Heart right ventricle (tissue), 16 donors: ENCODE data around the gene FOXF2. TPM values are rescaled to one million over a fixed set of nuclear protein-coding genes. Genes with fewer than 3 reads are reported as not detected.

Experiments used
- ATAC-seq, 8 donors: fragments of 200-7000 bp; cut with Tn5 transposase; one replicate each; pipeline ENCODE4 v1.9.1; 2020; ENCODE audit warnings: mild to moderate bottlenecking in 8 of 8, moderate library complexity in 8 of 8, moderate number of reproducible peaks in 1 of 8
- DNase-seq, 2 donors: peaks; one replicate each; pipeline ENCODE4 v3.0.0-alpha.2; 2020
- H3K27ac ChIP-seq, 10 donors: fragments of 200-600 bp; sonication (generic) in 2 of 10; one replicate each; pipeline versions ENCODE4 v1.5.0 to v1.8.0; 2020 to 2022; ENCODE audit warnings: mild to moderate bottlenecking in 3 of 10
- H3K27me3 ChIP-seq, 7 donors: fragments of 200-600 bp; one replicate each; pipeline ENCODE4 v1.8.0; 2021 to 2022; ENCODE audit warnings: mild to moderate bottlenecking in 2 of 7
- H3K36me3 ChIP-seq, 9 donors: fragments of 200-600 bp; sonication (generic) in 1 of 9; one replicate each; pipeline versions ENCODE4 v1.5.0 to v1.8.0; 2020 to 2022; ENCODE audit warnings: mild to moderate bottlenecking in 2 of 9
- H3K4me1 ChIP-seq, 9 donors: fragments of 200-600 bp; sonication (generic) in 1 of 9; one replicate each; pipeline versions ENCODE4 v1.5.0 to v1.8.0; 2020 to 2022; ENCODE audit warnings: mild to moderate bottlenecking in 4 of 9
- H3K4me3 ChIP-seq, 10 donors: fragments of 200-600 bp; sonication (generic) in 2 of 10; one replicate each; pipeline versions ENCODE4 v1.5.0 to v1.8.0; 2020 to 2022; ENCODE audit warnings: mild to moderate bottlenecking in 7 of 10, moderate library complexity in 2 of 10
- H3K9me3 ChIP-seq, 11 donors: fragments of 200-600 bp in 10 of 11; sonication (generic) in 2 of 11; one replicate each; pipeline versions ENCODE4 v1.5.0 to v1.8.0; 2013 to 2022; ENCODE audit warnings: mild to moderate bottlenecking in 2 of 11, control low read depth in 1 of 11, moderate library complexity in 1 of 11
- CTCF ChIP-seq, 9 donors: fragments of 200-600 bp; sonication (generic) in 2 of 9; IDR thresholded peaks; one replicate each; pipeline versions ENCODE4 v1.5.0 to v1.8.0; 2021 to 2022; ENCODE audit warnings: antibody characterized with exemption in 9 of 9, mild to moderate bottlenecking in 5 of 9, moderate library complexity in 1 of 9
- WGBS, 2 donors: extraction: QIAGEN DNeasy Blood & Tissue Kit; methylation state at CpG; one replicate each; pipeline ENCODE4 v1.1.7; 2013; ENCODE audit warnings: inconsistent platforms in 1 of 2; 5-methylcytosine and 5-hydroxymethylcytosine counted together
- intact Hi-C, 10 donors: fragments of 100-400 bp; cut with DNase I; formaldehyde crosslinking; loops; one replicate each; pipeline versions ENCODE4 v1.11.1 to v1.14.2; 2022
- polyA plus RNA-seq, 2 donors: library from polyadenylated mRNA; stranded (reverse); fragments of 200-250 nt; gene quantifications; one replicate each; pipeline ENCODE4 v1.2.3, GENCODE V29; 2013
- total RNA-seq, 10 donors: library from RNA; stranded (reverse); fragmentation: NEBNext Ultra II Directional in 3 of 10; extraction: Animal tissue kit (Norgen Biotek cat#: 25700) in 3 of 10; gene quantifications; one replicate each; pipeline versions ENCODE4 v1.2.1 to v1.2.4, GENCODE V29; 2021 to 2023
- donor health status: Arrhythmogenic right ventricular cardiomyopathy.
- donor health status: ischemic (EF 13 %, LVEDD 7.1; RV severe dilation, severe dysfunction).
- donor health status: healthy with polysubstance abuse.
- donor health status: DM: no; HTN: yes; CAD: no.
- donor health status: DM: no; HTN: no; CAD: no.
- donor health status: ischemic (EF 25% LVEDD 6.9; RV normal size, moderate dysfunction).
- donor health status: ischemic (EF 25% LVEDD 5.7; RV mildly dilated, moderate dysfunction).
- donor health status: healthy.
- donor health status: DM: yes; HTN: yes; CAD: no.
- donor health status: Ischemic cardiomyopathy.
- donor health status: ischemic (EF 35%, LVEDD 5.7; RV mildly dilated, moderate dysfunction).
- donor health status: nonischemic (EF 11% LVEDD 7.7; RV severe dilation, severe dysfunction).
- donor health status: DM: yes; HTN: yes; CAD: no.
- donor health status: PGD.
- donor health status: ischemic (EF 29% LVEDD 5.4; RV normal size, mild dysfunction).
- donor health status: nonischemic (EF 23%, LVEDD 6.1; RV moderate dilation, normal function).

The FOXF2 gene
- total and polyA plus RNA-seq, 12 donors = 0.10 to 0.18 (median 0.15) TPM; not detected in 3

- ATAC-seq = no peak
- 87 to 91% methylated on average over 9 of the region's 9 CpGs for WGBS, 2 donors
- H3K4me3 ChIP-seq = no peak overlapping the region
- no peak overlapping the region for H3K27ac ChIP-seq
- no peak for TF ChIP-seq CTCF (IDR thresholded peaks at IDR 0.05)
- H3K27me3 ChIP-seq = peaks cover 0 to 51% (median 21%) of the 10 kb centered on the region in 7 donors
- DNase-seq = no peak
- no peaks in the 10 kb centered on the region for H3K4me1 ChIP-seq
- H3K36me3 ChIP-seq = no peaks in the 10 kb centered on the region
- intact Hi-C loops = no loop called here
- peaks cover 0 to 3% (median 0%) of the 10 kb centered on the region in 11 donors for H3K9me3 ChIP-seq
Measured at GRCh38 chr6:1362643-1363042, 26.7 kb upstream of the FOXF2 start.

GRCh38 chr6:1363298-1363697 is 26.1 kb upstream of the FOXF2 start:
- H3K27me3 ChIP-seq = peaks cover 0 to 53% (median 26%) of the 10 kb centered on the region in 7 donors
- H3K27ac ChIP-seq = no peak overlapping the region

GRCh38 chr6:1363729-1364572 is 25.4 kb upstream of the FOXF2 start:
- no peak for DNase-seq
- TF ChIP-seq CTCF (IDR thresholded peaks at IDR 0.05) = peak in 4 of 9 donors; percentile 19 to 34 (median 26)
- no peaks in the 10 kb centered on the region for H3K4me1 ChIP-seq
- no peak overlapping the region for H3K4me3 ChIP-seq
- WGBS, 2 donors = 47 to 53% methylated on average over 16 of the region's 16 CpGs
- intact Hi-C loops = no loop called here
- peak in 7 of 8 donors; percentile 35 to 87 (median 52) for ATAC-seq
- peaks cover 0 to 58% (median 32%) of the 10 kb centered on the region in 7 donors for H3K27me3 ChIP-seq
- no peak overlapping the region for H3K27ac ChIP-seq
- no peaks in the 10 kb centered on the region for H3K36me3 ChIP-seq
- peaks cover 0 to 3% (median 0%) of the 10 kb centered on the region in 11 donors for H3K9me3 ChIP-seq

More at GRCh38 chr6:1363298-1363697, 26.1 kb upstream of the FOXF2 start:
- no peak for TF ChIP-seq CTCF (IDR thresholded peaks at IDR 0.05)
- ATAC-seq (peak in 2 of 8 donors; percentile 12 to 70), DNase-seq (no peak)
- H3K36me3 ChIP-seq = no peaks in the 10 kb centered on the region
- 85 to 87% methylated on average over 4 of the region's 4 CpGs for whole genome bisulfite sequencing, 2 donors
- intact Hi-C loops = no loop called here
- H3K4me3 ChIP-seq = no peak overlapping the region
- peaks cover 0 to 3% (median 0%) of the 10 kb centered on the region in 11 donors for H3K9me3 ChIP-seq
- no peaks in the 10 kb centered on the region for H3K4me1 ChIP-seq

GRCh38 chr6:1364791-1365190 is 24.6 kb upstream of the FOXF2 start:
- Histone ChIP-seq H3K36me3 (no peaks in the 10 kb centered on the region), H3K27ac (no peak overlapping the region), H3K4me1 (no peaks in the 10 kb centered on the region), H3K27me3 (peaks cover 0 to 57% (median 34%) of the 10 kb centered on the region in 7 donors), H3K9me3 (peaks cover 0 to 4% (median 0%) of the 10 kb centered on the region in 11 donors), H3K4me3 (no peak overlapping the region)
- WGBS, 2 donors = 62 to 65% methylated on average over 2 of the region's 2 CpGs
- ATAC-seq (no peak), DNase-seq (no peak)
- intact Hi-C loops = no loop called here
- TF ChIP-seq CTCF (IDR thresholded peaks at IDR 0.05) = no peak
